PFSK-1 (cell line): ENCODE data around the gene ZFHX3.

Experiments
- FOXP2 ChIP-seq: optimal IDR thresholded peaks from 2 replicates; pipeline ENCODE3; 2011; ENCODE audit warnings: borderline replicate concordance, control low read depth, inconsistent platforms; ENCODE audit not compliant: insufficient read depth; ENCODE audit errors: extremely low read length, extremely low read depth
- POLR2AphosphoS5 ChIP-seq: IDR thresholded peaks from 2 replicates; pipeline ENCODE4 v1.6.1; 2012; ENCODE audit warnings: low read depth, mild to moderate bottlenecking, control low read depth, low read length, moderate library complexity
- SIN3A ChIP-seq: IDR thresholded peaks from 2 replicates; pipeline ENCODE4 v1.6.1; 2012; ENCODE audit warnings: mild to moderate bottlenecking, low read length, moderate library complexity, borderline replicate concordance; ENCODE audit not compliant: insufficient read depth
- TAF1 ChIP-seq: IDR thresholded peaks from 2 replicates; pipeline ENCODE4 v1.6.1; 2012; ENCODE audit warnings: low read length, control low read depth, borderline replicate concordance; ENCODE audit not compliant: insufficient read depth
- TF ChIP-seq, protein P1 (sequence below), 2 experiments: IDR thresholded peaks; 2 replicates each; pipeline versions ENCODE4 v1.6.1 to v1.8.0; 2011 to 2012; ENCODE audit warnings: low read depth in 2 of 2, low read length in 2 of 2, control low read depth in 1 of 2, inconsistent platforms in 1 of 2, mild to moderate bottlenecking in 1 of 2, moderate library complexity in 1 of 2; ENCODE audit not compliant: insufficient read depth in 1 of 2

Gene ZFHX3

DNA sequence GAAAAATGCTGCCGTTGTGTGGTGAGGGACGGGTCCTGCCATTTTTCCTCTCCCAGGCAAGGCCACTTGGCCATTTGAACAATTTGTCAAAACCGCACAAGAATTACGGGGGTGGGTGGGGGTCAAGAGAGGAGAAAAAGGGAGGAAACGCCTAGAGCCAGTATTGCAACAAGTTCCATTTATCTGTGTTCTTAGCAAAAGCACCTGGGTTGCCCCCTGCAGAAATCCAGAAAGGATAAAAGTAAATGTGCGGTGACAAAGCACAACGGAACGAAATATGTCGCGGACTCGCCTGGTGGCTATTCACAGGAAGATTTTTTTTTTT lies 209.4 kb downstream of the ZFHX3 start:
- TF ChIP-seq, protein P1, sequence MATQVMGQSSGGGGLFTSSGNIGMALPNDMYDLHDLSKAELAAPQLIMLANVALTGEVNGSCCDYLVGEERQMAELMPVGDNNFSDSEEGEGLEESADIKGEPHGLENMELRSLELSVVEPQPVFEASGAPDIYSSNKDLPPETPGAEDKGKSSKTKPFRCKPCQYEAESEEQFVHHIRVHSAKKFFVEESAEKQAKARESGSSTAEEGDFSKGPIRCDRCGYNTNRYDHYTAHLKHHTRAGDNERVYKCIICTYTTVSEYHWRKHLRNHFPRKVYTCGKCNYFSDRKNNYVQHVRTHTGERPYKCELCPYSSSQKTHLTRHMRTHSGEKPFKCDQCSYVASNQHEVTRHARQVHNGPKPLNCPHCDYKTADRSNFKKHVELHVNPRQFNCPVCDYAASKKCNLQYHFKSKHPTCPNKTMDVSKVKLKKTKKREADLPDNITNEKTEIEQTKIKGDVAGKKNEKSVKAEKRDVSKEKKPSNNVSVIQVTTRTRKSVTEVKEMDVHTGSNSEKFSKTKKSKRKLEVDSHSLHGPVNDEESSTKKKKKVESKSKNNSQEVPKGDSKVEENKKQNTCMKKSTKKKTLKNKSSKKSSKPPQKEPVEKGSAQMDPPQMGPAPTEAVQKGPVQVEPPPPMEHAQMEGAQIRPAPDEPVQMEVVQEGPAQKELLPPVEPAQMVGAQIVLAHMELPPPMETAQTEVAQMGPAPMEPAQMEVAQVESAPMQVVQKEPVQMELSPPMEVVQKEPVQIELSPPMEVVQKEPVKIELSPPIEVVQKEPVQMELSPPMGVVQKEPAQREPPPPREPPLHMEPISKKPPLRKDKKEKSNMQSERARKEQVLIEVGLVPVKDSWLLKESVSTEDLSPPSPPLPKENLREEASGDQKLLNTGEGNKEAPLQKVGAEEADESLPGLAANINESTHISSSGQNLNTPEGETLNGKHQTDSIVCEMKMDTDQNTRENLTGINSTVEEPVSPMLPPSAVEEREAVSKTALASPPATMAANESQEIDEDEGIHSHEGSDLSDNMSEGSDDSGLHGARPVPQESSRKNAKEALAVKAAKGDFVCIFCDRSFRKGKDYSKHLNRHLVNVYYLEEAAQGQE (IDR thresholded peaks at IDR 0.05; ENCODE audit: insufficient read depth in 1 of 2, low read depth in 2 of 2, low read length in 2 of 2) = no peak
- TF ChIP-seq TAF1 (no peak), SIN3A (no peak), POLR2AphosphoS5 (no peak), FOXP2 (no peak)

DNA sequence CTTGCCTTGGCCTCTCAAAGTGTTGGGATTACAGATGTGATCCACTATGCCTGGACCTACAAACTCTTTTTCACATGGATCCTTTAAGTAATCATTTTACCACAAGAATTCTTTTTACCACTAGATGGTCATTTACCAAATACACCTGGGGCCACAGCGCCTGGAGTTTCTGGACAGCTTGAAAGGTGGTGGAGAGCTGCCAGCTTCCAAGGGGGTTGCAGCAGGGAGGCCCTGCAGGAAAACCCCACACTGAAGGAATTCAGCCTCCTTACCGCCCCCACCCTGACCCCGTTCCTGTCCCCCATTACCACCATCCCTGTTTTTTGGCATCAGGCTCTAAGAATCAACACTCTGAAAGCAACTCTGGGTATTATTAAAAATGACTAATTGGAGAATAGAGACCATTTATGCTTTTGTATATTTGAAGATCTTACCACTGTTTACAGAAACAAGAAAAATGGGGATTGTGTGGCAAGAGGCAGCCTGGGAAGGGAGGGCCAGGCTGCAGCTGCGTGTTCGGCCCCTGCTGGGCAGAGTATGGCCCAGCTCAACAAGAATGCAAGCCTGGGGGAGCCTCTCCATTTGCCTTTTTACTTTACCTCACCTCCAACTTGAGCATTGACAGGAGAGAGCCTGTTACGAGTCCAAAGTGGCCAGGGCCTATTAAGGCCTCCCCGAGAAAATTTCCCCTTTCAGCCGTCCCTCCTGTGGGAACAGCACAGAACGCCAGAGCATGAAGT lies 209.9 kb downstream of the ZFHX3 start:
- TF ChIP-seq, protein P1 (IDR thresholded peaks at IDR 0.05; ENCODE audit: insufficient read depth in 1 of 2, low read depth in 2 of 2, low read length in 2 of 2) = no peak
- no peak for TF ChIP-seq POLR2AphosphoS5
- TF ChIP-seq TAF1 = no peak
- TF ChIP-seq FOXP2 = no peak
- no peak for TF ChIP-seq SIN3A

DNA sequence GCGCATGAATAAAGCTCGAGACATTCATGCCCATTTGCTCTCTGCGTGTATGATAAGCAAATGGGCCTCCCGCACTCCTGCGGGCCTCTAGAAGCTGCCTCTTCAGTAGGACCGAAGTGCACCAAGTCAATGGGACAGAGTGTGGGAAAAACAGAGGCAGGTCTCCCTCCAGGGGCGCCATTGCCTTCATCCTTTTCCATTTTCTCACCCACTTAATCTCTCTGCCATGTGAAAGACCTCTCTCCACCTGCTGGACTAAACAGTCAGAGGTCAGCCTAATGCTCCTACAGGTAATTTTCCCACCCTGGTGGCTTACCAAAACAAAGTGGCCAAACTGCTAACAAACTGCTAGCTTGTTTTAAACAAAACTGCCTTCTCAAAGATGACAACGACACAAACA lies 210.9 kb downstream of the ZFHX3 start:
- TF ChIP-seq, protein P1 (IDR thresholded peaks at IDR 0.05; ENCODE audit: insufficient read depth in 1 of 2, low read depth in 2 of 2, low read length in 2 of 2) = no peak
- no peak for TF ChIP-seq FOXP2
- no peak for TF ChIP-seq SIN3A
- no peak for TF ChIP-seq TAF1
- no peak for TF ChIP-seq POLR2AphosphoS5

DNA sequence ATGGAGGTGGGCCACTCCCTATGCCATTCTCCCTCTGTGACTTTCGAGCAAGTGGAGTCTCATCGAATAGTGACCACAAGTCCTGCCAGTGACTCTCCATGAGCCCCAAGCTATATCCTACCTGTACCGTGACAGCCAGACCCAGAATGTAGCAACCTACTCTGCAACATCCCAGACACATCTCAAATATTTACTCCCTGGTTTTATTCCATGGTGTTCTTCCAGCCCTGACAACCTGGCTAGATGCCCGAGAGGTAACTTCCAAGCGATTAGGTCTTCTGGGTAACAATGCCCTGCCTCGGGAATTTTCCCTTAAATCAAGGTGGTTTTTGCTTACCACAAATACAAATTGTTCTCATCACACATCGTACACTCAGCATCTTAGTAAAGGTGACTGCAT lies 211.7 kb downstream of the ZFHX3 start:
- TF ChIP-seq SIN3A (no peak), POLR2AphosphoS5 (no peak), TAF1 (no peak), FOXP2 (no peak)
- TF ChIP-seq, protein P1 (IDR thresholded peaks at IDR 0.05; ENCODE audit: insufficient read depth in 1 of 2, low read depth in 2 of 2, low read length in 2 of 2) = no peak

DNA sequence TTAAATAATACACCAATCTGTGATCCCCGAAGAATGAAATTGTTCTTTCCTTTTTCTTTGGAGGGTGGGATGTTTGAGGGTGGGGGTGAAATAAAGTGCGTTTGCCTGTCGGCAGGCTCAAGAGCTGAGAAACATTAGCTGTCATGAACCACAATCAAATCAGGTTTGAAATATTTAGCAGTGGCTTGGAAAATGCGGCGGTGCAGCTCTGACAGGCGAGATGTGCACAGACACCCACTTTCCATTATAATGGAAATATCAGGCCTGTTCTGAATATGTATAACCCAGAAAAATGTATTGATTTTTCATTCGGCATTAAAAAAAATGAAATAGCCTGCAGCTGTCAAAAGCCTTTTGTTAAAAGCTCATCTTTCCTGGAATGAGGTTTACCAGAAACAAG lies 212.8 kb downstream of the ZFHX3 start:
- TF ChIP-seq POLR2AphosphoS5 (no peak), FOXP2 (no peak), SIN3A (no peak), TAF1 (no peak)
- TF ChIP-seq, protein P1 (IDR thresholded peaks at IDR 0.05; ENCODE audit: insufficient read depth in 1 of 2, low read depth in 2 of 2, low read length in 2 of 2) = no peak
